ENCODE data around the gene COX6B1. TPM values are rescaled to one million over a fixed set of nuclear protein-coding genes. Genes with fewer than 3 reads are reported as not detected.

Gene COX6B1
- polyA plus RNA-seq, 1 of the 3 experiments (the other 2 are of a cell fraction) = 826 TPM

DNA sequence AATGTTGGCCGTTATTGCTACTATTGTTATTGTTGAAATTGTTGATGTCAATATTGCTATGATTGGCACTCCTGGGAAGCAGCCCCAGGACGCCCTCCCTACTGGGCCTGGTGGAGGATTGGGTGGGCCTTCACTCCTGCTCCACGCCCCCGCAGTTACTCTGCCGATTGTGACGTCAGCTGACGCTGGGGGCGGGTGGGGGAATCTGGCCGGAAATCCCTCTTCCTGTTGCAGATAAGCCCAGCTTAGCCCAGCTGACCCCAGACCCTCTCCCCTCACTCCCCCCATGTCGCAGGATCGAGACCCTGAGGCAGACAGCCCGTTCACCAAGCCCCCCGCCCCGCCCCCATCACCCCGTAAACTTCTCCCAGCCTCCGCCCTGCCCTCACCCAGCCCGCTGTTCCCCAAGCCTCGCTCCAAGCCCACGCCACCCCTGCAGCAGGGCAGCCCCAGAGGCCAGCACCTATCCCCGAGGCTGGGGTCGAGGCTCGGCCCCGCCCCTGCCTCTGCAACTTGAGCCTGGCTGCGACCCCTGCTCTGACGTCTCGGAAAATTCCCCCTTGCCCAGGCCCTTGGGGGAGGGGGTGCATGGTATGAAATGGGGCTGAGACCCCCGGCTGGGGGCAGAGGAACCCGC is 6.5 kb upstream of the COX6B1 start, which contains the start of gene ETV2:
Gene ETV2, plus strand, starts transcription at position 231 of the 637 bp plus-strand sequence. CDS start 716 bp downstream, outside the sequence.
- ChIA-PET POLR2A (no interaction called here), CTCF (no interaction called here)
- DNase-seq = peak; percentile 55
- H3K4me3 ChIP-seq (ENCODE audit: low read depth in 2 of 2, low read length in 1 of 2) = no peak within 1 kb of the TSS
- H3K9ac ChIP-seq = no peak within 1 kb of the TSS
- peaks cover 0 to 13% of the 10 kb centered on the region in 2 experiments for H3K36me3 ChIP-seq (replicated peaks in 1 of 2; ENCODE audit: control insufficient read depth in 1 of 2, insufficient read depth in 2 of 2, low read length in 1 of 2)
- 69% methylated on average over 27 of the region's 28 CpGs for WGBS (ENCODE audit: low lambda C conversion rate)
- no peak within 1 kb of the TSS for H2AFZ ChIP-seq (ENCODE audit: low read depth)
- no peaks in the 10 kb centered on the region for H3K9me2 ChIP-seq
- H3K27ac ChIP-seq (ENCODE audit: low read depth in 2 of 2, low read length in 1 of 2) = no peak within 1 kb of the TSS
- H3K27me3 ChIP-seq (ENCODE audit: insufficient read depth) = no peaks in the 10 kb centered on the region
- no peaks in the 10 kb centered on the region for H3K79me2 ChIP-seq (ENCODE audit: insufficient read depth)
- no peak for TF ChIP-seq MXI1 (IDR thresholded peaks at IDR 0.05; ENCODE audit: low read depth, low read length)
- TF ChIP-seq RAD21 (IDR thresholded peaks at IDR 0.05; ENCODE audit: low read length) = no peak
- no peak for TF ChIP-seq TCF12 (IDR thresholded peaks at IDR 0.05)
- no peak for TF ChIP-seq YY1 (IDR thresholded peaks at IDR 0.05; ENCODE audit: low read depth)
- no peak for TF ChIP-seq GABPA (IDR thresholded peaks at IDR 0.05; ENCODE audit: low read depth)
- TF ChIP-seq RCOR1 (IDR thresholded peaks at IDR 0.05; ENCODE audit: low read length) = no peak
- TF ChIP-seq, protein P1, sequence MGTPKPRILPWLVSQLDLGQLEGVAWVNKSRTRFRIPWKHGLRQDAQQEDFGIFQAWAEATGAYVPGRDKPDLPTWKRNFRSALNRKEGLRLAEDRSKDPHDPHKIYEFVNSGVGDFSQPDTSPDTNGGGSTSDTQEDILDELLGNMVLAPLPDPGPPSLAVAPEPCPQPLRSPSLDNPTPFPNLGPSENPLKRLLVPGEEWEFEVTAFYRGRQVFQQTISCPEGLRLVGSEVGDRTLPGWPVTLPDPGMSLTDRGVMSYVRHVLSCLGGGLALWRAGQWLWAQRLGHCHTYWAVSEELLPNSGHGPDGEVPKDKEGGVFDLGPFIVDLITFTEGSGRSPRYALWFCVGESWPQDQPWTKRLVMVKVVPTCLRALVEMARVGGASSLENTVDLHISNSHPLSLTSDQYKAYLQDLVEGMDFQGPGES (IDR thresholded peaks at IDR 0.05; ENCODE audit: low read depth, low read length) = no peak
- TF ChIP-seq TAF1 (IDR thresholded peaks at IDR 0.05; ENCODE audit: borderline replicate concordance, low read depth, low read length) = no peak
- no peak for TF ChIP-seq FOXJ3 (CRISPR knock-in tag; IDR thresholded peaks at IDR 0.05)
- TF ChIP-seq, protein P2, sequence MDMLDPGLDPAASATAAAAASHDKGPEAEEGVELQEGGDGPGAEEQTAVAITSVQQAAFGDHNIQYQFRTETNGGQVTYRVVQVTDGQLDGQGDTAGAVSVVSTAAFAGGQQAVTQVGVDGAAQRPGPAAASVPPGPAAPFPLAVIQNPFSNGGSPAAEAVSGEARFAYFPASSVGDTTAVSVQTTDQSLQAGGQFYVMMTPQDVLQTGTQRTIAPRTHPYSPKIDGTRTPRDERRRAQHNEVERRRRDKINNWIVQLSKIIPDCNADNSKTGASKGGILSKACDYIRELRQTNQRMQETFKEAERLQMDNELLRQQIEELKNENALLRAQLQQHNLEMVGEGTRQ (IDR thresholded peaks at IDR 0.05; ENCODE audit: borderline replicate concordance, low read depth, low read length) = no peak
- no peak for TF ChIP-seq GATA2 (CRISPR knock-in tag; IDR thresholded peaks at IDR 0.05)
- no peak for TF ChIP-seq JUND (IDR thresholded peaks at IDR 0.05)
- TF ChIP-seq, protein P3, sequence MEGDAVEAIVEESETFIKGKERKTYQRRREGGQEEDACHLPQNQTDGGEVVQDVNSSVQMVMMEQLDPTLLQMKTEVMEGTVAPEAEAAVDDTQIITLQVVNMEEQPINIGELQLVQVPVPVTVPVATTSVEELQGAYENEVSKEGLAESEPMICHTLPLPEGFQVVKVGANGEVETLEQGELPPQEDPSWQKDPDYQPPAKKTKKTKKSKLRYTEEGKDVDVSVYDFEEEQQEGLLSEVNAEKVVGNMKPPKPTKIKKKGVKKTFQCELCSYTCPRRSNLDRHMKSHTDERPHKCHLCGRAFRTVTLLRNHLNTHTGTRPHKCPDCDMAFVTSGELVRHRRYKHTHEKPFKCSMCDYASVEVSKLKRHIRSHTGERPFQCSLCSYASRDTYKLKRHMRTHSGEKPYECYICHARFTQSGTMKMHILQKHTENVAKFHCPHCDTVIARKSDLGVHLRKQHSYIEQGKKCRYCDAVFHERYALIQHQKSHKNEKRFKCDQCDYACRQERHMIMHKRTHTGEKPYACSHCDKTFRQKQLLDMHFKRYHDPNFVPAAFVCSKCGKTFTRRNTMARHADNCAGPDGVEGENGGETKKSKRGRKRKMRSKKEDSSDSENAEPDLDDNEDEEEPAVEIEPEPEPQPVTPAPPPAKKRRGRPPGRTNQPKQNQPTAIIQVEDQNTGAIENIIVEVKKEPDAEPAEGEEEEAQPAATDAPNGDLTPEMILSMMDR (IDR thresholded peaks at IDR 0.05) = no peak
- TF ChIP-seq EP300 (IDR thresholded peaks at IDR 0.05; ENCODE audit: borderline replicate concordance in 1 of 2, low read depth in 1 of 2, low read length in 1 of 2) = no peak
- H4K20me1 ChIP-seq (ENCODE audit: insufficient read depth) = no peaks in the 10 kb centered on the region
- peaks cover 26% of the 10 kb centered on the region for H3F3A ChIP-seq (replicated peaks; ENCODE audit: insufficient read depth)
- peaks cover 2 to 19% of the 10 kb centered on the region in 2 experiments; a peak in 1 of 4 replicates for H3K4me1 ChIP-seq (ENCODE audit: control insufficient read depth in 1 of 2, insufficient read depth in 2 of 2, low read depth in 1 of 2, low read length in 1 of 2)
- no peak within 1 kb of the TSS for H3K4me2 ChIP-seq
- H3K9me3 ChIP-seq = no peaks in the 10 kb centered on the region

Measured in SK-N-SH (cell line).